ENCODE results near the gene MAFG.

DNA sequence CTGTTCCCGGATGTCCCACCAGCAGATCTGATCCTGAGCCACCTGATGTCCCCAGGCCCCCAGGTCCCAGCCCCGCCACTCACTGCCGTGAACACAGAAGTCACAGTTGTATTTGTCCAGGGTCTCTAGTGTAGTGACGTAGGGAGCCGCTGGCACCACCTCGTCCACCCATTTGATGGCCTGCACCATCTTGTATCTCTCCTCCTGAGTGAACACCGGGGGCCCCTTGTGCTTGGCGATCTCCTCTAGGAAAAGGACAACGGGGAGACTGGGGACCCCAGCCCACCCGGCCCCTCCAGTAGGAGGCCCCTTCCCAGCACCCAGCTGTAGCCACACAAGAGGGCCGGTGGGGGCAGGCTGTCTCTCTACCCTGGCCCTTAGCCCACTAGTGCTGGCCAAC lies 18.7 kb downstream of the MAFG start:
- no peak for TF ChIP-seq CTCF (IDR thresholded peaks at IDR 0.05)
- TF ChIP-seq POLR2A (IDR thresholded peaks at IDR 0.05) = no peak
